ENCODE measurements around the gene LRMDA. TPM values are rescaled to one million over a fixed set of nuclear protein-coding genes. Genes with fewer than 3 reads are reported as not detected.
A peak's percentile ranks its signal among the peaks of the same experiment; 100 is the strongest.

LRMDA gene
- total RNA-seq, 1 experiment from 2014 or later, result 0.24 TPM

GRCh38 chr10:76466836-76467503 lies 1035.5 kb downstream of the LRMDA start:
- Histone ChIP-seq H3K4me3 (no peak overlapping the region), H3K9me3 (replicated peaks) (no peaks in the 10 kb centered on the region), H3K27ac (no peak overlapping the region), H3K36me3 (no peaks in the 10 kb centered on the region), H3K4me1 (no peaks in the 10 kb centered on the region), H3K27me3 (no peaks in the 10 kb centered on the region)
- DNase-seq, result no peak

DNA sequence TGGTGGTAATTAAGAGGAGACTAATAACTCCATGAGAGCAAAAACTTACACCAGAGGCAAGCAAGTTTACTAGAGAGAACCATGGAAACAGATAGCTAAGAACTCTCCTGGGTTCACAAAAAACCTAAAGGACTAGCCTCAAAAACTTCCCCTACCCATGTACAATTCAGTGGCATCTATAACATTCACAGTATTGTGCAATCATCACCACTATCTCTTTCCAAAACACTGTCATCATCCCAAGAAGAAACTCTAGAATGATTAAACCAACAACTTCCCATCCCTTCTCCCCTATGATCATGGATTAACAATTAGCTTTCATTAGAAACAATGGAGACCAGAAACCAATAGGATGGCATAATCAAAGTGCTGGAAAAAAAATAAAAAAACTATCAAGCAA lies 1038.3 kb downstream of the LRMDA start:
- Histone ChIP-seq H3K4me3 (no peak overlapping the region), H3K36me3 (no peaks in the 10 kb centered on the region), H3K27me3 (no peaks in the 10 kb centered on the region), H3K27ac (no peak overlapping the region), H3K4me1 (no peaks in the 10 kb centered on the region), H3K9me3 (replicated peaks) (no peaks in the 10 kb centered on the region)
- no peak for DNase-seq

GRCh38 chr10:76479103-76479790 lies 1047.8 kb downstream of the LRMDA start:
- no peak overlapping the region for H3K4me3 ChIP-seq

DNA sequence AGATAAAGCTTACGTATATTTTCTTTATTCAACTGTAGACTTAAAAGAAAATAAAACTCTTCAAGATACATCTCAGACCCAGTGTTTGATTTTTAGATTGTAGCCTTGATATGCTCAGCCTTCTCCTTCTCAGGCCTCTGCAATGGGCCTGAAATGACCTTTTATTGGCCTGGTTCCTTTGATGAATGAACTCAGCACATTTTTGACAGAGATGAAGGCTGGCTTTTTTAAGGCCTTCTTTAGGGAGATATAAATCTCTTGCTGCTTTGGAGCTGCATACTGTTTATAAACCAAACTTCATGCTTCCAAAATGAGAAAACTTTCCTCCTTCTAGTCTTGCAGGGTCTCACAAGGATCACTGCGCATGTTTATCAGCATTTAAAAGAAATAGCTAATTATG lies 1049.8 kb downstream of the LRMDA start:
- H3K36me3 ChIP-seq, result no peaks in the 10 kb centered on the region
- H3K4me3 ChIP-seq, result no peak overlapping the region
- H3K27me3 ChIP-seq, result no peaks in the 10 kb centered on the region
- 0 out of 2 replicates have a peak, but pooled peaks cover 3% of the 10 kb centered on the region for H3K9me3 ChIP-seq (replicated peaks)
- no peak overlapping the region for H3K27ac ChIP-seq
- DNase-seq, result no peak
- H3K4me1 ChIP-seq, result no peaks in the 10 kb centered on the region

More at GRCh38 chr10:76479103-76479790, 1047.8 kb downstream of the LRMDA start:
- Histone ChIP-seq H3K4me1 (no peaks in the 10 kb centered on the region), H3K9me3 (replicated peaks) (0 out of 2 replicates have a peak, but pooled peaks cover 3% of the 10 kb centered on the region), H3K36me3 (no peaks in the 10 kb centered on the region), H3K27me3 (no peaks in the 10 kb centered on the region), H3K27ac (no peak overlapping the region)
- no peak for DNase-seq

- Histone ChIP-seq H3K27me3 (no peaks in the 10 kb centered on the region), H3K36me3 (no peaks in the 10 kb centered on the region), H3K27ac (no peak overlapping the region), H3K9me3 (replicated peaks) (peaks cover 2% of the 10 kb centered on the region; the same call in 1 of the 2 replicates), H3K4me3 (no peak overlapping the region), H3K4me1 (no peaks in the 10 kb centered on the region)
- DNase-seq, result no peak
Observed at GRCh38 chr10:76487582-76487981, 1056.2 kb downstream of the LRMDA start.

- no peak overlapping the region for H3K4me3 ChIP-seq
- no peaks in the 10 kb centered on the region for H3K4me1 ChIP-seq
- DNase-seq, result no peak
- no peaks in the 10 kb centered on the region for H3K27me3 ChIP-seq
- no peaks in the 10 kb centered on the region for H3K36me3 ChIP-seq
- H3K9me3 ChIP-seq (replicated peaks), result no peaks in the 10 kb centered on the region; the same call in 1 of the 2 replicates
- H3K27ac ChIP-seq, result no peak overlapping the region
Observed at GRCh38 chr10:76488602-76489001, 1057.2 kb downstream of the LRMDA start.

DNA sequence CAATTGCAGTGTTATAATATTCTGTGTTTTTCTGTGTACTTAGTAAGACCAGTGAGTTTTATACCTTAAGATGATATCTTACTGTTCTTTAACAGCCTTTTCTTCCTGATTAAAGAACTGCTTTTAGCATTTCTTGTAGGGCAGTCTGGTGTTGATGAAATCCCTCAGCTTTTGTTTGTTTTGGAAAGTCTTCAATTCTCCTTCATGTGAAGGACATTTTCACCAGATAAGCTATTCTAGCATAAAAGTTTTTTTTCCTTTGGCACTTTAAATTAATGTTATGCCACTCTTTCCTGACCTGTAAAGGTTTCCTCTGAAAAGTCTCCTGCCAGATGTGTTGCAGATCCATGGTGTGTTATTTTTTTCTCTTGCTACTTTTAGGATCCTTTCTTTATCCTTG lies 1059.8 kb downstream of the LRMDA start:
- Histone ChIP-seq H3K4me1 (no peaks in the 10 kb centered on the region), H3K36me3 (no peaks in the 10 kb centered on the region), H3K27me3 (no peaks in the 10 kb centered on the region), H3K27ac (no peak overlapping the region), H3K9me3 (replicated peaks) (no peaks in the 10 kb centered on the region; the same call in 1 of the 2 replicates), H3K4me3 (no peak overlapping the region)
- no peak for DNase-seq

GRCh38 chr10:76492026-76492425 lies 1060.6 kb downstream of the LRMDA start:
- peak overlapping the region; percentile 36 for H3K27ac ChIP-seq
- H3K9me3 ChIP-seq (replicated peaks), result no peaks in the 10 kb centered on the region; the same call in 1 of the 2 replicates
- DNase-seq, result peak in 1 of 2 experiments; percentile 5
- no peaks in the 10 kb centered on the region for H3K27me3 ChIP-seq
- H3K4me3 ChIP-seq, result no peak overlapping the region
- no peaks in the 10 kb centered on the region for H3K36me3 ChIP-seq
- no peaks in the 10 kb centered on the region for H3K4me1 ChIP-seq

DNA sequence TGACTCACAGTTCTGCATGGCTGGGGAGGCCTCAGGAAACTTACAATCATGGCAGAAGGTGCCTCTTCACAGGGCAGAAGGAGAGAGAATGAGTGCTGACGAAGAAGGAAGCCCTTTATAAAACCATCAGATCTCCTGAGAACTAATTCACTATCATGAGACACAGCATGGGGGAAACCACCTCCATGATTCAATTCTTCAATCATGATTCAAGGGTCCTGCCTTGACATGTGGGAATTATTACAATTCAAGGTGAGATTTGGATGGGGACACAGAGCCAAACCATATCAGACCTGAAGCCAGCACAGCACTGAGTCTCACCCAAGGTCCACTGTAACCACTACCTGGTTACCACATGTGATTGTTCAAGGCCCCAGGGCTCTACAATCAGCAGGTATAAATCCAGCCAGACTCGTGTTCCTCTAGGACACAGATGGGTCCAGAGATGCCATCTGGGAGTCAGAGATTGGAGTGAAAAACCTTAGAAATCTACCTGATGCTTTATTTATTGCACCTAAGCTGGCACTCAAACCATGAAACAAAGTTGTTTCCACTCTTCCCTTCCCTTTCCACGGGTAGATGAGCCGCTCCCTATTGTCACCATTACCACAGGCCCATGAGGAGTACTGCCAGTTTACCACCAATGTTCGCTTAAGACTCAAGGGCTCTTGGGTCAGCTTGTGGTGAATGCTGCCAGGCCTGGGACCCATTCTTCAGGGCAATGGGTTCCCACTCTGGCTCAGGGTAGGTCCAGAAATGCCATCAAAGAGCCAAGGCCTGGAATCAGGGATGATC lies 1061.5 kb downstream of the LRMDA start:
- no peaks in the 10 kb centered on the region for H3K4me1 ChIP-seq
- H3K4me3 ChIP-seq, result no peak overlapping the region
- peak overlapping the region; percentile 36 for H3K27ac ChIP-seq
- H3K27me3 ChIP-seq, result no peaks in the 10 kb centered on the region
- DNase-seq, result no peak
- no peaks in the 10 kb centered on the region; the same call in 1 of the 2 replicates for H3K9me3 ChIP-seq (replicated peaks)
- H3K36me3 ChIP-seq, result no peaks in the 10 kb centered on the region

- no peak overlapping the region for H3K27ac ChIP-seq
- no peak for DNase-seq
- H3K4me1 ChIP-seq, result no peaks in the 10 kb centered on the region
- no peak overlapping the region for H3K4me3 ChIP-seq
- H3K36me3 ChIP-seq, result no peaks in the 10 kb centered on the region
- no peaks in the 10 kb centered on the region for H3K27me3 ChIP-seq
- no peaks in the 10 kb centered on the region for H3K9me3 ChIP-seq (replicated peaks)
Observed at GRCh38 chr10:76497666-76498065, 1066.2 kb downstream of the LRMDA start.

DNA sequence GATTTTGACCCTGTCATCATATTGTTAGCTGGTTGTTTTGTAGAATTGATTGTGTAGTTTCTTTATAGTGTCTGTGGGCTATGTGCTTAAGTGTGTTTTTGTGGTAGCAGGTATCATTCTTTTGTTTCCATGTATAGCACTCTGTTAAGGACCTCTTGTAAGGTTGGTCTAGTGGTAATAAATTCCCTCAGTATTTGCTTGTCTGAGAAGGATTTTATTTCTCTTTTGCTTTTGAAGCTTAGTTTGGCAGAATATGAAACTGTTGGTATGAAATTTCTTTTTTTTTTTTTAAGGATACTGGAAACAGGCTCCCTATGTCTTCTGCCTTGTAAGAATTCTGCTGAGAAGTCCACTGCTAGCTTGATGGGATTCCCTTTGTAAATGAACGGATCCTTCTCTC lies 1073.4 kb downstream of the LRMDA start:
- no peak for DNase-seq

GRCh38 chr10:76509446-76509845 lies 1078.0 kb downstream of the LRMDA start:
- Histone ChIP-seq H3K4me1 (no peaks in the 10 kb centered on the region), H3K27ac (no peak overlapping the region), H3K36me3 (no peaks in the 10 kb centered on the region), H3K9me3 (replicated peaks) (no peaks in the 10 kb centered on the region), H3K27me3 (no peaks in the 10 kb centered on the region), H3K4me3 (no peak overlapping the region)
- no peak for DNase-seq

More for the DNA sequence above, 1073.4 kb downstream of the LRMDA start:
- no peaks in the 10 kb centered on the region for H3K9me3 ChIP-seq (replicated peaks)
- H3K27ac ChIP-seq, result no peak overlapping the region
- no peaks in the 10 kb centered on the region for H3K27me3 ChIP-seq
- no peak overlapping the region for H3K4me3 ChIP-seq
- H3K4me1 ChIP-seq, result no peaks in the 10 kb centered on the region
- no peaks in the 10 kb centered on the region for H3K36me3 ChIP-seq

DNA sequence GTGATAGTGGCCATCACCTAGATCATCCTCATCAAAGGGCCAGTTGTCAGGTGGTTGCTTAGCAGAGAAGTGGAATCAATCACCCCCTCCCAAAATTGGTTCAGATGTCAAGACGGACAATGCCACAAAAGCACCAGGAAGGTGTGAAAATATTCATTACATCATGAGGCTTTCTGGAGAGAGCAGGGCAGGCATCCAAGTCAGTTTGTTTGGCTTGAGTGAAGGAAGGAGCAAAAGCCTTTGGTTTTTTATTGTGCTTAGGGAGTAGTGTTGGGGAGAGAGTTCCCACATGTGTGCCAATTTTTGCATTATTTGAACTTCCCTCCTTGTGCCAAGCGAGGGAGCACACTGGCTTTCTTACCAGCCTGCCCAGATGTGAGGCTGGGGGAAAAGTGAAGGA lies 1082.9 kb downstream of the LRMDA start:
- no peaks in the 10 kb centered on the region for H3K27me3 ChIP-seq
- no peaks in the 10 kb centered on the region for H3K36me3 ChIP-seq
- no peaks in the 10 kb centered on the region for H3K4me1 ChIP-seq
- no peak for DNase-seq
- no peak overlapping the region for H3K4me3 ChIP-seq
- no peaks in the 10 kb centered on the region for H3K9me3 ChIP-seq (replicated peaks)
- H3K27ac ChIP-seq, result no peak overlapping the region

DNA sequence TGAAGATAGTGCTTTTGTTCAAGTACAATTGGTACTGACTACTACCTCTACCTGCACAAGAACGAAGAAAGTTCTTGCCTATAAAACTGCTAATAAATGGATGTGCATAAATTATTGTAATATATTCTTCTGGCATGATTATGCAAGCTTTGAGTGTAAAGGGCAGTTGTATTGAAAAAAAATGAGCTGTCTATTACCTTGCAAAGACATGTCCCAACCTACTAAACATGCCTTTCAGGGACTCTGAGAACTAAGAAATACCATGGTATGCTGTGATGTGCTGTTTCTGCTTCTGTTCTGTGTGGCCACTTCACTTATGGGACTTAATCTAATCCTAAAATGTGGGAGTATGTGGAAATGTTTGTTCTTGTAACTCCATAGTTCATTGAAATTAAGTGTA lies 1083.4 kb downstream of the LRMDA start:
- Histone ChIP-seq H3K4me3 (no peak overlapping the region), H3K9me3 (replicated peaks) (no peaks in the 10 kb centered on the region), H3K27ac (no peak overlapping the region), H3K27me3 (no peaks in the 10 kb centered on the region), H3K36me3 (no peaks in the 10 kb centered on the region), H3K4me1 (no peaks in the 10 kb centered on the region)
- DNase-seq, result no peak

- no peak for DNase-seq
- no peaks in the 10 kb centered on the region for H3K9me3 ChIP-seq (replicated peaks)
- H3K36me3 ChIP-seq, result no peaks in the 10 kb centered on the region
- no peaks in the 10 kb centered on the region for H3K27me3 ChIP-seq
- no peaks in the 10 kb centered on the region for H3K4me1 ChIP-seq
- no peak overlapping the region for H3K4me3 ChIP-seq
- no peak overlapping the region for H3K27ac ChIP-seq
Observed at GRCh38 chr10:76522547-76522946, 1091.1 kb downstream of the LRMDA start.

Measured in SJCRH30 (cell line).